Osteoblast (primary cell): ENCODE results near the gene PC. TPM values are rescaled to one million over a fixed set of nuclear protein-coding genes. Genes with fewer than 3 reads are reported as not detected.

Source experiments
- DNase-seq: peaks from one replicate; pipeline ENCODE4 v3.0.0; 2011; ENCODE audit warnings: low spot score, mixed read lengths; ENCODE audit not compliant: insufficient read length; ENCODE audit errors: missing footprints
- H2AFZ ChIP-seq: 2 replicates; pipeline ENCODE4 v1.6.0; 2011; ENCODE audit warnings: mild to moderate bottlenecking, low read length
- H3K27ac ChIP-seq: 2 replicates; pipeline ENCODE4 v1.5.1; 2011; ENCODE audit warnings: mild to moderate bottlenecking, low read depth, low read length, moderate library complexity
- H3K27me3 ChIP-seq: 2 replicates; pipeline ENCODE4 v1.6.0; 2012; ENCODE audit warnings: mild to moderate bottlenecking, control low read depth, inconsistent platforms, low read length, moderate library complexity; ENCODE audit not compliant: insufficient read depth
- H3K36me3 ChIP-seq: 2 replicates; pipeline ENCODE4 v1.5.1; 2011; ENCODE audit warnings: mild to moderate bottlenecking, low read length, control low read depth, moderate library complexity; ENCODE audit not compliant: insufficient read depth
- H3K4me1 ChIP-seq: 2 replicates; pipeline ENCODE4 v1.5.1; 2011; ENCODE audit warnings: mild to moderate bottlenecking, low read length, control low read depth, moderate library complexity; ENCODE audit not compliant: insufficient read depth
- H3K4me2 ChIP-seq: 2 replicates; pipeline ENCODE4 v1.6.0; 2011; ENCODE audit warnings: mild to moderate bottlenecking, low read length; ENCODE audit not compliant: insufficient read depth
- H3K4me3 ChIP-seq: fragments of 200-600 bp; sonication (generic); 3 replicates; pipeline ENCODE4 v1.5.1; 2012; ENCODE audit warnings: mild to moderate bottlenecking, low read length, inconsistent platforms; ENCODE audit not compliant: insufficient read depth
- H3K79me2 ChIP-seq: 2 replicates; pipeline ENCODE4 v1.6.0; 2012; ENCODE audit warnings: mild to moderate bottlenecking, low read length, control low read depth, inconsistent platforms; ENCODE audit not compliant: insufficient read depth
- H3K9me3 ChIP-seq: 2 replicates; pipeline ENCODE4 v1.5.1; 2011; ENCODE audit warnings: low read depth, low read length, control low read depth
- H4K20me1 ChIP-seq: 2 replicates; pipeline ENCODE4 v1.6.0; 2012; ENCODE audit warnings: mild to moderate bottlenecking, low read length, control low read depth; ENCODE audit not compliant: insufficient read depth
- CTCF ChIP-seq: IDR thresholded peaks from 2 replicates; pipeline ENCODE4 v1.5.1; 2011; ENCODE audit warnings: mild to moderate bottlenecking, low read depth, low read length, moderate library complexity; ENCODE audit errors: extremely low read depth
- total RNA-seq: library from RNA; depleted of rRNA; stranded (reverse); fragments of >200 nt; gene quantifications from 2 replicates; pipeline ENCODE4 v1.2.3, GENCODE V29; 2012

Gene PC
- total RNA-seq, 1 donor, result 48.5 TPM

GRCh38 chr11:66950112-66950535 lies 8.1 kb downstream of the PC start:
- H3K4me1 ChIP-seq, result peaks cover 8% of the 10 kb centered on the region
- peaks cover 3% of the 10 kb centered on the region for H4K20me1 ChIP-seq
- H3K36me3 ChIP-seq, result peaks cover 6% of the 10 kb centered on the region
- DNase-seq, result peak; percentile 84
- H3K9me3 ChIP-seq, result no peaks in the 10 kb centered on the region
- no peak overlapping the region for H3K4me2 ChIP-seq
- H2AFZ ChIP-seq, result peak overlapping the region; percentile 2
- peaks cover 3% of the 10 kb centered on the region for H3K79me2 ChIP-seq
- TF ChIP-seq CTCF, result no peak
- H3K4me3 ChIP-seq, result no peak overlapping the region
- H3K27me3 ChIP-seq, result no peaks in the 10 kb centered on the region
- peak overlapping the region; percentile 36 for H3K27ac ChIP-seq

- no peak overlapping the region for H3K27ac ChIP-seq
- no peaks in the 10 kb centered on the region for H4K20me1 ChIP-seq
- H3K79me2 ChIP-seq, result no peaks in the 10 kb centered on the region
- no peaks in the 10 kb centered on the region for H3K9me3 ChIP-seq
- H2AFZ ChIP-seq, result no peak overlapping the region
- no peak overlapping the region for H3K4me2 ChIP-seq
- H3K4me3 ChIP-seq, result no peak overlapping the region
- no peaks in the 10 kb centered on the region for H3K36me3 ChIP-seq
- DNase-seq, result no peak
- no peaks in the 10 kb centered on the region for H3K27me3 ChIP-seq
- TF ChIP-seq CTCF, result no peak
- H3K4me1 ChIP-seq, result no peaks in the 10 kb centered on the region
Measured at GRCh38 chr11:66938582-66939135, 19.5 kb downstream of the PC start.

DNA sequence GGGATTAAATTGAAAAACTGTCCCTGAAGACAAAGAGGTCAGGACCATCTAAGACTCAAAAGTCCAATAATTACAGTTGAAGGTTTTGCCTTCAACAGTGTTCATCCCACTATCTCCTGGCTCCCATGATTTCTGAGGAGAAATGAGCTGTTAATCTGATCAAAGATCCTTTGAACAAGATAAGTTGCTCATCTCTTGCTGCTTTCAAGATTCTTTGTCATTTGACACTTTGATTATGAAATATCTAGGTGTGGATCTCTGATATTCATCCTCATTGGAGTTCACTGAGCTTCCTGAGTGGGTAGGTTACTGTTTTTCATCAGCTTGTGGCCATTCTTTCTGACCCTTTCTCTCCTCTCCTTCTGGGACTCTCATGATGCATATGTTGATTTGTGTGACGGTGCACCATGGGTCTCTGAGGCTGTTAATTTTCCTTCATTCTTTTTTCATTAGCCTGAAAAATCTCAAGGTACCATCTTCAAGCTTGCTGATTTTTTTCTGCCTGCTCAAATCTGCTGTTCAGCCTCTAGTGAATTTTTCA lies 20.9 kb downstream of the PC start:
- Histone ChIP-seq H3K79me2 (no peaks in the 10 kb centered on the region), H2AFZ (no peak overlapping the region), H3K4me2 (no peak overlapping the region), H4K20me1 (peaks cover 2% of the 10 kb centered on the region), H3K27ac (no peak overlapping the region), H3K9me3 (no peaks in the 10 kb centered on the region), H3K27me3 (no peaks in the 10 kb centered on the region), H3K36me3 (no peaks in the 10 kb centered on the region), H3K4me3 (no peak overlapping the region), H3K4me1 (no peaks in the 10 kb centered on the region)
- no peak for DNase-seq
- no peak for TF ChIP-seq CTCF

DNA sequence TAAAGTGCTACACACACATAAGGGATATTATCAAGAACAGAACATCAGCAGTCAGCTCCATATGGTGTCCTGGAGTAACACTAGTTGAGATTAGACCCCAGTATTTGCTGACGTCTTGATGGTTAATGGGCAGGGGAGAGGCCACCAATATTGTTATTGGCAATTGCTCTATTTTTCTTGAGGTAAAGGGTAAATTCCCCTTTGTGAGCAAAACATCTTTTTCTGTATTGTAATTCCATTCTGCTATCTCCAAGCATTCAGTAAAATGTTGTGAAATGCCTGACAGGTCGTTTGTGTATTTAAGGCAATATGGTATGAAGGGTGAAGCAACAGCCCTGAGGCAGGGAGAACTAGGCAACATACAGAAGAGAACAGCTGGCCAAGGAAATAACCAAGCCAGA lies 21.9 kb downstream of the PC start:
- DNase-seq, result no peak
- H3K4me2 ChIP-seq, result no peak overlapping the region
- H3K4me1 ChIP-seq, result no peaks in the 10 kb centered on the region
- H3K79me2 ChIP-seq, result no peaks in the 10 kb centered on the region
- H3K36me3 ChIP-seq, result no peaks in the 10 kb centered on the region
- H2AFZ ChIP-seq, result no peak overlapping the region
- no peak overlapping the region for H3K27ac ChIP-seq
- H4K20me1 ChIP-seq, result peaks cover 2% of the 10 kb centered on the region
- no peaks in the 10 kb centered on the region for H3K9me3 ChIP-seq
- no peaks in the 10 kb centered on the region for H3K27me3 ChIP-seq
- no peak for TF ChIP-seq CTCF
- no peak overlapping the region for H3K4me3 ChIP-seq
